T-helper 2 cell treated with Interferon-gamma antibody and Interleukin-4, amounts not matched to agents 5 μg/mL and 100 μg/mL, for 36 hours (primary cell): Measurements from ENCODE around the gene OXT.
"Not testable (repeated sequence)": the region's sequence is repeated elsewhere in the genome, so short reads cannot be mapped to it uniquely, and the experiment has no call there.

Experiments
- DNase-seq: peaks from one replicate; pipeline ENCODE4 v3.0.0; 2021; ENCODE audit warnings: low spot score
- H3K27ac Mint-ChIP-seq: one replicate; pipeline ENCODE4 v1.8.0; 2021; ENCODE audit warnings: mild to moderate bottlenecking, mixed read lengths
- H3K27me3 Mint-ChIP-seq: one replicate; pipeline ENCODE4 v1.8.0; 2021; ENCODE audit warnings: low read depth, mixed read lengths
- H3K36me3 Mint-ChIP-seq: one replicate; pipeline ENCODE4 v1.8.0; 2021; ENCODE audit warnings: low read depth, mixed read lengths
- H3K4me1 Mint-ChIP-seq: one replicate; pipeline ENCODE4 v1.8.0; 2021; ENCODE audit warnings: low read depth, mixed read lengths
- H3K4me3 Mint-ChIP-seq: one replicate; pipeline ENCODE4 v1.8.0; 2022; ENCODE audit warnings: mild to moderate bottlenecking, moderate library complexity, mixed read lengths
- H3K9me3 Mint-ChIP-seq: one replicate; pipeline ENCODE4 v1.8.0; 2021; ENCODE audit warnings: mixed read lengths

The OXT gene

GRCh38 chr20:3071610-3072529 is at the start of gene OXT:
Gene OXT, plus strand, starts transcription at chr20:3071620. Its CDS starts 36 bp downstream, at chr20:3071656.
- Mint-ChIP-seq H3K4me3 (peak within 1 kb of the TSS; percentile 81), H3K4me1 (peaks cover 21% of the 10 kb centered on the region), H3K9me3 (no peaks in the 10 kb centered on the region), H3K27me3 (peaks cover 7% of the 10 kb centered on the region), H3K27ac (peak within 1 kb of the TSS; percentile 65), H3K36me3 (peaks cover 2% of the 10 kb centered on the region)
- DNase-seq: peak; percentile 41

- DNase-seq: no peak
- no peak overlapping the region for H3K27ac Mint-ChIP-seq
- H3K36me3 Mint-ChIP-seq: peaks cover 44% of the 10 kb centered on the region
- no peaks in the 10 kb centered on the region for H3K27me3 Mint-ChIP-seq
- no peak overlapping the region for H3K4me3 Mint-ChIP-seq
- H3K9me3 Mint-ChIP-seq: no peaks in the 10 kb centered on the region
- H3K4me1 Mint-ChIP-seq: peaks cover under 1% of the 10 kb centered on the region
Observed at GRCh38 chr20:3021777-3022176, 49.6 kb upstream of the OXT start.

GRCh38 chr20:3022559-3023490 is 48.6 kb upstream of the OXT start:
- not testable (repeated sequence) for H3K9me3 Mint-ChIP-seq, DNase-seq, H3K27me3 Mint-ChIP-seq, H3K4me3 Mint-ChIP-seq, H3K27ac Mint-ChIP-seq, H3K4me1 Mint-ChIP-seq
- peaks cover 41% of the 10 kb centered on the region for H3K36me3 Mint-ChIP-seq

GRCh38 chr20:3027987-3028386 is 43.4 kb upstream of the OXT start:
- H3K4me1 Mint-ChIP-seq: peaks cover 1% of the 10 kb centered on the region
- peaks cover 33% of the 10 kb centered on the region for H3K36me3 Mint-ChIP-seq
- H3K27me3 Mint-ChIP-seq: no peaks in the 10 kb centered on the region
- no peak overlapping the region for H3K27ac Mint-ChIP-seq
- no peak for DNase-seq
- H3K4me3 Mint-ChIP-seq: no peak overlapping the region
- H3K9me3 Mint-ChIP-seq: no peaks in the 10 kb centered on the region

- no peak overlapping the region for H3K27ac Mint-ChIP-seq
- no peak overlapping the region for H3K4me3 Mint-ChIP-seq
- H3K9me3 Mint-ChIP-seq: no peaks in the 10 kb centered on the region
- DNase-seq: no peak
- peaks cover 1% of the 10 kb centered on the region for H3K4me1 Mint-ChIP-seq
- H3K36me3 Mint-ChIP-seq: peaks cover 38% of the 10 kb centered on the region
- no peaks in the 10 kb centered on the region for H3K27me3 Mint-ChIP-seq
Observed at GRCh38 chr20:3031524-3032147, 39.8 kb upstream of the OXT start.

DNA sequence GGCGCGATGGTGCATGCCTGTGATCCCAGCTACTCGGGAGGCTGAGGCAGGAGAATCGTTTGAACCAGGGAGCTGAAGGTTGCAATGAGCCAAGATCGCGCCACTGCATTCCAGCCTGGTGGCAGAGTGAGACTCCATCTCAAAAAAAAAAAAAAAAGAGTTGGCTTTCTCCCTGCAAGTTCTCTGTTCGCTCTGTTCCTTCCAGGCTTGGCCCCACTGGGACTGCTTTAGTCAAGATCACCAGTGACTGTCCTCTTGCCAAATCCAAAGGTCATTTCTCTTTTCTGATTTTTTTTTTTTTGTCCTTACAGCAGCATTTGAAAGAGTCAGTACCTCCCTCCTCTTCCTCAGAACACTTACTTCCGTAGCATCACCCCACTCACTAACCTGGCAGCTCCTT is 38.8 kb upstream of the OXT start:
- Mint-ChIP-seq H3K9me3 (no peaks in the 10 kb centered on the region), H3K4me3 (no peak overlapping the region), H3K4me1 (peaks cover 1% of the 10 kb centered on the region), H3K27me3 (no peaks in the 10 kb centered on the region), H3K36me3 (peaks cover 33% of the 10 kb centered on the region), H3K27ac (no peak overlapping the region)
- no peak for DNase-seq

GRCh38 chr20:3037654-3038053 is 33.8 kb upstream of the OXT start:
- Mint-ChIP-seq H3K4me1 (peaks cover 10% of the 10 kb centered on the region), H3K4me3 (no peak overlapping the region), H3K27ac (no peak overlapping the region), H3K9me3 (no peaks in the 10 kb centered on the region), H3K36me3 (peaks cover 52% of the 10 kb centered on the region), H3K27me3 (no peaks in the 10 kb centered on the region)
- DNase-seq: no peak

GRCh38 chr20:3038454-3038853 is 33.0 kb upstream of the OXT start:
- H3K9me3 Mint-ChIP-seq: no peaks in the 10 kb centered on the region
- H3K27ac Mint-ChIP-seq: no peak overlapping the region
- peaks cover 52% of the 10 kb centered on the region for H3K36me3 Mint-ChIP-seq
- no peak overlapping the region for H3K4me3 Mint-ChIP-seq
- no peak for DNase-seq
- peaks cover 10% of the 10 kb centered on the region for H3K4me1 Mint-ChIP-seq
- no peaks in the 10 kb centered on the region for H3K27me3 Mint-ChIP-seq

DNA sequence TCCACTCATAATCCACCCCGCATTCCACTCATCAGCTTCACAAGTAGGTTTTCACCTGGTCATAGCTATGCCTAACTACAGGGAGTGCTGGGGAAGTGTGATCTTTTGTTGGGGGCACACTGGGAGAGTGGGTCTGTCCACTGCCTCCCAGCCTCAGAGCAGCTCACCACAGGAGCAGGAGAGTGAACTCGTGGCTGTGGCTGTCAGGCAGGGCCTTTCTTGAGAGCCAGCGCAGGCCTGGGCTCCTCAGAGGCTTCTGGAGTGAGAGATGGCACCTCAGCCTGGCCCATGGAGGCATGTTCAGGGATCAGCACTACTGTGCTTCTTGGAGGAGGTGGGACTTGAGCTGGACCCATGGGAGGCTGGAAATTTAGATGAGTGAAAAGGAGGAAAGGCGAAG is 32.0 kb upstream of the OXT start:
- Mint-ChIP-seq H3K27ac (peak overlapping the region; percentile 60), H3K36me3 (peaks cover 48% of the 10 kb centered on the region), H3K4me3 (no peak overlapping the region), H3K4me1 (peaks cover 10% of the 10 kb centered on the region), H3K9me3 (no peaks in the 10 kb centered on the region), H3K27me3 (no peaks in the 10 kb centered on the region)
- DNase-seq: no peak

DNA sequence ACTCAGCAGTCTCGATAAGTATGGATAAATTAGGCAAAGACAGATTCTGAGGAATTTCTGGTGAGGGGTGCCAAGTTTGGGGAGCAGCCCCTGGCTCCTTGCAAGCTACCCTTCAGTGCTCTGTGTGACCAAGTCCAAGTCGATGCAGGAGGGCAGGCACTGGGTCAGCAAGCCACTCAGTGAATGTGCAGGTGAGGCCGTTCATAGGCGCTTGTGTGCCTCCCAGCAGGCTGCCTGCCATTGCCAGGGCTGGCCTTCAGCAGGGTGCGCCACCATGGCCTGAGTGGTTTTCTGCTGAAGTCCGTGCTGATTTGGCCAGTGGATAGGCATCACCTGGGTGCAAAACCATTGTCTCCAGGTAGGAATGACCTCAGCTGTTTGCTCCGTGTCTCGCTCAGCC is 31.3 kb upstream of the OXT start:
- Mint-ChIP-seq H3K4me1 (peaks cover 13% of the 10 kb centered on the region), H3K27ac (peak overlapping the region; percentile 60), H3K36me3 (peaks cover 43% of the 10 kb centered on the region), H3K9me3 (no peaks in the 10 kb centered on the region), H3K4me3 (no peak overlapping the region), H3K27me3 (no peaks in the 10 kb centered on the region)
- no peak for DNase-seq

DNA sequence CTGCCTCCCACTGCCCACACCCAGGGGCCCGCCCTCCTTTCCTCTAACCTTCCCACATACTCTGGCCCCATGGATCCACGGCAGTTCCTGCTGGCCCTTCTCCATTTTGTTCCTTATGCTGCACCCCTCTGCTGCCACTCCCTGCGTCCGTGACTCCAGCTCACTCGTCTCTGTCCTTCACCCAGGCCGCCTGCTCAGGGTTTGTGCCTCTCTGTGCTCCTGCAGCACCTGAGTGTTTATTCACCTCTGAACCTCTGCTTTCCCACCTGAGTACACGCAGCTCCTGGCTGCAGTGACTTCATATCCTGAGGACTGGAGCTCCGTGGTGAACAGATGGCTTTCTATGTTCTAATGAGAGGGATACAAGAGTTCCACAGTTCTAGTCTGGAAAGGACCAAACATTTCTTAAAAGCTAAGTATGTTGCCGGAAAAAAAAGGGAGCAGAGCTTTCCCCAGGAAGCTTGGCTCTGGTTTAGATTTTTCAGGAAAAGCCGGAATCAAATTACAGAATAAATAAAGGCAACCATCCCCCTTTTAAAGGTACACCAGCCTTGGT is 29.5 kb upstream of the OXT start:
- DNase-seq: no peak
- H3K4me3 Mint-ChIP-seq: no peak overlapping the region
- peaks cover 19% of the 10 kb centered on the region for H3K4me1 Mint-ChIP-seq
- H3K27ac Mint-ChIP-seq: peak overlapping the region; percentile 50
- peaks cover 34% of the 10 kb centered on the region for H3K36me3 Mint-ChIP-seq
- no peaks in the 10 kb centered on the region for H3K27me3 Mint-ChIP-seq
- H3K9me3 Mint-ChIP-seq: no peaks in the 10 kb centered on the region

DNA sequence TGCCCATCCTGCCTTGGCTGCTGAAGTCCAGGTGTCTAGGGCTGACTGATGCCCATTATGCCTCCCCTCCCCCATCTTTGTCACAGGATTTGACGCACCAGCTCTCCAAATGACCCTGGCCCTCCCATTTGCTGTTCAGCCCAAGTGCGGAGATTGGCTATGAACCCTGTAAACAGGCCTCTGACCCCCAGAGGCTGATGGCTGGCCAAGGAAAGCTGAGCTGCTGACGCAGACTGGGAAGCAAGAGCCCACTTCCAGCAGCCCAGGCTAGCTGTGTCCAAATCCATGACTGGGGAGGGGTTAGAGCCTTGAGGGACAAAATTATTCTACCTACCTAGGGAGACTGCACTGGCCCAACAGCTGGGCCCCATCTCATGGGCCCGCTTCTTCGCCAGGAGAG is 28.8 kb upstream of the OXT start:
- Mint-ChIP-seq H3K4me3 (no peak overlapping the region), H3K9me3 (no peaks in the 10 kb centered on the region), H3K4me1 (peaks cover 20% of the 10 kb centered on the region), H3K27ac (no peak overlapping the region), H3K36me3 (peaks cover 33% of the 10 kb centered on the region), H3K27me3 (no peaks in the 10 kb centered on the region)
- no peak for DNase-seq

GRCh38 chr20:3043322-3043721 is 28.1 kb upstream of the OXT start, which contains the start of gene GNRH2:
Gene GNRH2, plus strand, starts transcription at chr20:3043622. Its CDS starts 793 bp downstream, at chr20:3044415.
- Mint-ChIP-seq H3K27me3 (no peaks in the 10 kb centered on the region), H3K27ac (peak within 1 kb of the TSS; percentile 71), H3K36me3 (peaks cover 36% of the 10 kb centered on the region), H3K4me1 (peaks cover 26% of the 10 kb centered on the region), H3K9me3 (no peaks in the 10 kb centered on the region), H3K4me3 (no peak within 1 kb of the TSS)
- DNase-seq: no peak
